PFSK-1 (cell line): Measurements from ENCODE around the gene IL22RA2.

Experiments
- FOXP2 ChIP-seq: optimal IDR thresholded peaks from 2 replicates; pipeline ENCODE3; 2011; ENCODE audit warnings: borderline replicate concordance, control low read depth, inconsistent platforms; ENCODE audit not compliant: insufficient read depth; ENCODE audit errors: extremely low read length, extremely low read depth
- POLR2AphosphoS5 ChIP-seq: IDR thresholded peaks from 2 replicates; pipeline ENCODE4 v1.6.1; 2012; ENCODE audit warnings: low read depth, mild to moderate bottlenecking, control low read depth, low read length, moderate library complexity
- REST ChIP-seq, 2 experiments: IDR thresholded peaks; 2 replicates each; pipeline versions ENCODE4 v1.6.1 to v1.8.0; 2011 to 2012; ENCODE audit warnings: low read depth in 2 of 2, low read length in 2 of 2, control low read depth in 1 of 2, inconsistent platforms in 1 of 2, mild to moderate bottlenecking in 1 of 2, moderate library complexity in 1 of 2; ENCODE audit not compliant: insufficient read depth in 1 of 2
- SIN3A ChIP-seq: IDR thresholded peaks from 2 replicates; pipeline ENCODE4 v1.6.1; 2012; ENCODE audit warnings: mild to moderate bottlenecking, low read length, moderate library complexity, borderline replicate concordance; ENCODE audit not compliant: insufficient read depth
- TAF1 ChIP-seq: IDR thresholded peaks from 2 replicates; pipeline ENCODE4 v1.6.1; 2012; ENCODE audit warnings: low read length, control low read depth, borderline replicate concordance; ENCODE audit not compliant: insufficient read depth

Gene IL22RA2

DNA sequence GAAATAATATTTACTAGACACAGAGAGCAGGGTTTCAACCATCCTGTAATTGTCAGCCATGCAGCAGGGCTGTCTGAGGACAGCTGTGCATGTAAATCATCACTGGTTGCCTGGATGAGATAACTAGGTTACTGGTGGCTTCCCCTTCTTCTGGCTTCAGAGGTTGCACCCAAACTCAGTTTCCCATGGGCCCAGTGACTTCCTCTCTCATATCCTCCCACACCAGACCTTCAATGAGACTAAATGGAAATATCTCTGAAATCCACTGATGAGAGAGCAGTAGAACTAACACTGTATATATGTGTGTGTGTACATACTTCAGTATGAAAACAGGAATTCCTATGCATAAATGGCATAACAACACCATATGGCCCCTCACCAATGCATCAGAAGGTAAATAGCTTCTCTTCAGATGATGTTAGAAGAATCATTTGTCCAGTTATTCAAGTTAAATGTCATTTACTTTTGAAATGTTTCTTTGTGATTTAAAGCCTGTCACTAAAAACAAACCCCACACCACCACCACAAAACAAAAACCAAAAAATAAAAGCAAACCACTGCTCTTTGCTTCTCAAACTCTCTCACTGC is 77.7 kb downstream of the IL22RA2 start:
- TF ChIP-seq REST (IDR thresholded peaks at IDR 0.05; ENCODE audit: insufficient read depth in 1 of 2, low read depth in 2 of 2, low read length in 2 of 2) (no peak), POLR2AphosphoS5 (no peak), FOXP2 (no peak), TAF1 (no peak), SIN3A (no peak)

DNA sequence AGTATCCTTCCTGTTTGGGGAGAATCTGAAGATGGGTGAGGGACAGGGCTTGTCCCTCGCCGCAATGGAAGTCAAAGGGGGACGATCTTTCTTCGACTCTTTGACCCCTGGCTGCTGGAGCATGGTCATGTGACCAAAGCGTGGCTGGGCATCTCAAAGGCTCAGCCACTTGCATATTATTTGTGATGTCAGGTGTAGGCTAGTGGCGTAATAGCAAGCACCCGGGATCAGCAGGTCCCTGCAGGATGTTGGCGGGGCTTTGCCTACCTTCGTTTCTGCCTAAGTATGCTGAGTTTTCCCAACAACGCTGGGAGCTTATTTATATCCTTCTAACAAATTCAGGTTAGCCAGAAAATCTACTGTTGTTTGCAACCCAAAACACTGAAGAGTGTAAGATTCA is 78.4 kb downstream of the IL22RA2 start:
- no peak for TF ChIP-seq TAF1
- TF ChIP-seq SIN3A, result no peak
- no peak for TF ChIP-seq REST (IDR thresholded peaks at IDR 0.05; ENCODE audit: insufficient read depth in 1 of 2, low read depth in 2 of 2, low read length in 2 of 2)
- no peak for TF ChIP-seq FOXP2
- TF ChIP-seq POLR2AphosphoS5, result no peak

DNA sequence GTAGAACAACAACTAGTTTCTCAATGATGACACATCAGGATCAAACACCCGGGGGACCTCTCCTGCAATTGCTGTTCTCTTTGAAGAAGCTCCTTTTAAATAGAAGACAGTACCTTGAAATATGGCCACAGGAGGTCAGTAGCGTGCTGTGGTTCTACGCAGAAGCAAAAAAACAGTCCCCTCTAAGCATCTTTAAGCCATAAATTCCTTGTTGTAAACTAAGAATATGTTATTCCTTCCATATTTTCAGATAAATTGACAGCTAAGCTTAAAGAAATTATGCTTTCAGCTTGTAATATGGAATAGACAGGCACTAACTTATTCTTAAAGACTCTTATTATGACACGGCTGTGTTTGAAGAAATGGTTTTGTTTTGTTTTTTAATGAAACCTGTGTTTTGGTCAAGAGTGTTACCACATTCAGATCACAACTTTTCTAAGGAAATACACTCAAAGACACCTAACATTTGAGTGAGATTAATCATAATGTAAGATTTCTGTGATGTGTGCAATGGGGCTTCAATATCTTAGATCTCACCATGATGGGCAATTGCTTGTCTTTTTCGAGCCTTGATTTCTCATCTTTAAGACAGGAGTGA is 78.9 kb downstream of the IL22RA2 start:
- no peak for TF ChIP-seq TAF1
- TF ChIP-seq REST (IDR thresholded peaks at IDR 0.05; ENCODE audit: insufficient read depth in 1 of 2, low read depth in 2 of 2, low read length in 2 of 2), result no peak
- TF ChIP-seq FOXP2, result no peak
- no peak for TF ChIP-seq SIN3A
- TF ChIP-seq POLR2AphosphoS5, result no peak
